Esophagus muscularis mucosa (tissue), 4 donors: ENCODE data around the gene ZNF804A. TPM values are rescaled to one million over a fixed set of nuclear protein-coding genes. Genes with fewer than 3 reads are reported as not detected.

Experiments used
- DNase-seq: peaks from one replicate; pipeline ENCODE4 v3.0.0-alpha.2; 2017; ENCODE audit errors: extremely low spot score
- H3K27ac ChIP-seq, 4 donors: fragments of 200-600 bp; sonication (generic); replicated peaks in 1 of 4; 1 replicate in 3 of 4; 2 replicates in 1 of 4; pipeline ENCODE4 v1.5.1; 2016 to 2019; ENCODE audit warnings: mild to moderate bottlenecking in 1 of 4
- H3K27me3 ChIP-seq, 4 donors: fragments of 200-600 bp; sonication (generic); one replicate each; pipeline versions ENCODE4 v1.5.1 to v1.6.0; 2016 to 2019
- H3K36me3 ChIP-seq, 4 donors: fragments of 200-600 bp; sonication (generic); one replicate each; pipeline ENCODE4 v1.5.1; 2016 to 2019
- H3K4me1 ChIP-seq, 4 donors: fragments of 200-600 bp; sonication (generic); one replicate each; pipeline ENCODE4 v1.5.1; 2016 to 2019
- H3K4me3 ChIP-seq, 4 donors: fragments of 200-600 bp; sonication (generic); 1 replicate in 2 of 4; 2 replicates in 2 of 4; pipeline ENCODE4 v1.5.1; 2016 to 2019; ENCODE audit warnings: mild to moderate bottlenecking in 4 of 4, moderate library complexity in 1 of 4
- H3K9me3 ChIP-seq, 4 donors: fragments of 200-600 bp; sonication (generic); 1 replicate in 3 of 4; 2 replicates in 1 of 4; pipeline ENCODE4 v1.5.1; 2016 to 2019
- EP300 ChIP-seq: sonication (generic); formaldehyde crosslinking; IDR thresholded peaks from one replicate; pipeline ENCODE4 v1.6.1; 2017; ENCODE audit warnings: antibody characterized with exemption
- POLR2A ChIP-seq: fragments of 450-650 bp; IDR thresholded peaks from one replicate; pipeline ENCODE4 v1.6.1; 2017; ENCODE audit warnings: antibody characterized with exemption, moderate library complexity, mild to moderate bottlenecking, low read depth
- POLR2AphosphoS5 ChIP-seq, 2 donors: sonication (generic); formaldehyde crosslinking; IDR thresholded peaks; one replicate each; pipeline ENCODE4 v1.6.1; 2017; ENCODE audit warnings: antibody characterized with exemption in 2 of 2
- WGBS: methylation state at CpG from one replicate; pipeline ENCODE4 v1.1.5; 2018; 5-methylcytosine and 5-hydroxymethylcytosine counted together
- intact Hi-C: fragments of 100-400 bp; cut with DNase I; formaldehyde crosslinking; loops from one replicate; pipeline ENCODE4 v1.15.1; 2023
- total RNA-seq, 4 donors: library from RNA; depleted of rRNA; stranded (reverse); fragments of >200 nt; gene quantifications; one replicate each; pipeline versions ENCODE4 v1.1.0 to v1.2.1, GENCODE V29; 2016
- TF ChIP-seq, protein P1 (sequence below), 3 experiments: fragments of 200-600 bp in 2 of 3; fragments of 450-650 bp in 1 of 3; sonication (generic) in 2 of 3; IDR thresholded peaks; one replicate each; pipeline ENCODE4 v1.5.1; 2017 to 2019; ENCODE audit warnings: antibody characterized with exemption in 3 of 3, mild to moderate bottlenecking in 2 of 3, moderate library complexity in 1 of 3

Gene ZNF804A
- total RNA-seq, 4 donors from 2014 or later, result 0.33 TPM; not detected in 3

DNA sequence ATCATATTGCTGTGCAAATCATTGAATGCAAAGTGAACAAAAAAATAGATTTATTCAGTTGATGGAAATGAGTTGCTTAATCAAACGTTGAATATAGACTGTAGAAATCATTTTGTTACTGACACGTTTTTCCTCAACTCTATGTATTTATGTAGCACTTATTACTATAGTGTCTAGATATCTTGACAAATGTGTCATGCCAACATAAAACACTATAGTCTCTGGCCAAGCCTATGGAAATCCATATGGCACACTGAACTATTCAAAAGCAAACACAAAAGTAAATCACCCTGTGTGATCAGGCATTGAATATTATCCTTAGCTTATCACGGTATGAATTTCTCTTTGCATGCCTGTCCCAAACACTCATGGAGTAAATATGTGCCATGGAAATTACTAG, 131.3 kb downstream of the ZNF804A start:
- H3K36me3 ChIP-seq, result no peaks in the 10 kb centered on the region

DNA sequence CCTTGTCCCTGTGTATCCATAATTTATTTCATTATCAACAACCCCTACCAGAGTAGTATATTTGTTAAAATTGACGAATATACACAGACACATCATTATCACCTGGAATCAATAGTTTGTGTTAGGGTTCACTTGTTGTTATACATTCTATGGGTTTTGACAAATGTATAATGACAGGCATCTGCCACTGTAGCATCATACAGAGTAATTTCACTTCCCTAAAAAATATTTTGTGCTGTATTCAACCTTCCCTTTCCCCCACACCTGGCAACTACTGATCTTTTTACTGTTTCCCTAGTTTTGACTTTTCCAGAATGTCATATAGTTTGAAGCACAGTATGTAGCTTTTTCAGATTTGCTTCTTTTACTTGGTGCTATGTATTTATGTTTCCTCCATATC, 132.0 kb downstream of the ZNF804A start:
- intact Hi-C loops, result no loop called here
- no peaks in the 10 kb centered on the region for H3K4me1 ChIP-seq
- 86% methylated on average over 1 of the region's 1 CpG for WGBS
- no peak overlapping the region for H3K27ac ChIP-seq
- DNase-seq, result no peak
- no peak overlapping the region for H3K4me3 ChIP-seq
- TF ChIP-seq POLR2AphosphoS5 (IDR thresholded peaks at IDR 0.05), result no peak
- TF ChIP-seq EP300, result no peak
- no peak for TF ChIP-seq POLR2A
- TF ChIP-seq, protein P1, sequence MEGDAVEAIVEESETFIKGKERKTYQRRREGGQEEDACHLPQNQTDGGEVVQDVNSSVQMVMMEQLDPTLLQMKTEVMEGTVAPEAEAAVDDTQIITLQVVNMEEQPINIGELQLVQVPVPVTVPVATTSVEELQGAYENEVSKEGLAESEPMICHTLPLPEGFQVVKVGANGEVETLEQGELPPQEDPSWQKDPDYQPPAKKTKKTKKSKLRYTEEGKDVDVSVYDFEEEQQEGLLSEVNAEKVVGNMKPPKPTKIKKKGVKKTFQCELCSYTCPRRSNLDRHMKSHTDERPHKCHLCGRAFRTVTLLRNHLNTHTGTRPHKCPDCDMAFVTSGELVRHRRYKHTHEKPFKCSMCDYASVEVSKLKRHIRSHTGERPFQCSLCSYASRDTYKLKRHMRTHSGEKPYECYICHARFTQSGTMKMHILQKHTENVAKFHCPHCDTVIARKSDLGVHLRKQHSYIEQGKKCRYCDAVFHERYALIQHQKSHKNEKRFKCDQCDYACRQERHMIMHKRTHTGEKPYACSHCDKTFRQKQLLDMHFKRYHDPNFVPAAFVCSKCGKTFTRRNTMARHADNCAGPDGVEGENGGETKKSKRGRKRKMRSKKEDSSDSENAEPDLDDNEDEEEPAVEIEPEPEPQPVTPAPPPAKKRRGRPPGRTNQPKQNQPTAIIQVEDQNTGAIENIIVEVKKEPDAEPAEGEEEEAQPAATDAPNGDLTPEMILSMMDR (IDR thresholded peaks at IDR 0.05), result no peak
- H3K27me3 ChIP-seq, result no peaks in the 10 kb centered on the region
- no peaks in the 10 kb centered on the region for H3K9me3 ChIP-seq
- H3K36me3 ChIP-seq, result no peaks in the 10 kb centered on the region

More for the DNA sequence above, 131.3 kb downstream of the ZNF804A start:
- 78% methylated on average over 3 of the region's 3 CpGs for WGBS
- no peaks in the 10 kb centered on the region for H3K9me3 ChIP-seq
- H3K4me3 ChIP-seq, result no peak overlapping the region
- no peak overlapping the region for H3K27ac ChIP-seq
- intact Hi-C loops, result no loop called here
- no peaks in the 10 kb centered on the region for H3K27me3 ChIP-seq
- DNase-seq, result no peak
- H3K4me1 ChIP-seq, result no peaks in the 10 kb centered on the region
- TF ChIP-seq, protein P1 (IDR thresholded peaks at IDR 0.05), result no peak
- TF ChIP-seq EP300, result no peak
- no peak for TF ChIP-seq POLR2AphosphoS5 (IDR thresholded peaks at IDR 0.05)
- no peak for TF ChIP-seq POLR2A

- no peaks in the 10 kb centered on the region for H3K9me3 ChIP-seq
- no peak for DNase-seq
- intact Hi-C loops, result no loop called here
- H3K27me3 ChIP-seq, result no peaks in the 10 kb centered on the region
- no peaks in the 10 kb centered on the region for H3K4me1 ChIP-seq
- no peak overlapping the region for H3K27ac ChIP-seq
- TF ChIP-seq, protein P1 (IDR thresholded peaks at IDR 0.05), result no peak
- TF ChIP-seq POLR2A, result no peak
- TF ChIP-seq POLR2AphosphoS5 (IDR thresholded peaks at IDR 0.05), result no peak
- TF ChIP-seq EP300, result no peak
- no peak overlapping the region for H3K4me3 ChIP-seq
- H3K36me3 ChIP-seq, result no peaks in the 10 kb centered on the region
Measured at GRCh38 chr2:184734338-184734737, 136.0 kb downstream of the ZNF804A start.

- TF ChIP-seq, protein P1 (IDR thresholded peaks at IDR 0.05), result no peak
- no peak for TF ChIP-seq EP300
- no peak for TF ChIP-seq POLR2A
- no peak for TF ChIP-seq POLR2AphosphoS5 (IDR thresholded peaks at IDR 0.05)
- 100% methylated on average over 1 of the region's 1 CpG for WGBS
- Histone ChIP-seq H3K4me3 (no peak overlapping the region), H3K9me3 (no peaks in the 10 kb centered on the region), H3K4me1 (no peaks in the 10 kb centered on the region), H3K27me3 (no peaks in the 10 kb centered on the region), H3K27ac (no peak overlapping the region), H3K36me3 (no peaks in the 10 kb centered on the region)
- DNase-seq, result no peak
- intact Hi-C loops, result no loop called here
Measured at GRCh38 chr2:184735611-184736010, 137.3 kb downstream of the ZNF804A start.

GRCh38 chr2:184743096-184743495, 144.8 kb downstream of the ZNF804A start:
- WGBS, result 90% methylated on average over 1 of the region's 1 CpG
- intact Hi-C loops, result no loop called here
- Histone ChIP-seq H3K4me1 (no peaks in the 10 kb centered on the region), H3K4me3 (no peak overlapping the region), H3K27me3 (no peaks in the 10 kb centered on the region), H3K36me3 (no peaks in the 10 kb centered on the region), H3K27ac (no peak overlapping the region), H3K9me3 (no peaks in the 10 kb centered on the region)
- DNase-seq, result no peak
- TF ChIP-seq POLR2AphosphoS5 (IDR thresholded peaks at IDR 0.05), result no peak
- TF ChIP-seq, protein P1 (IDR thresholded peaks at IDR 0.05), result no peak
- no peak for TF ChIP-seq EP300
- TF ChIP-seq POLR2A, result no peak
